GM12872 (cell line): ENCODE measurements around the gene TMEM138.

Experiments used
- TF ChIP-seq, protein P1 (sequence below): IDR thresholded peaks from 3 replicates; pipeline ENCODE4 v1.5.1; 2011; ENCODE audit warnings: low read depth, mild to moderate bottlenecking, low read length, moderate library complexity; ENCODE audit not compliant: insufficient read depth

The TMEM138 gene

DNA sequence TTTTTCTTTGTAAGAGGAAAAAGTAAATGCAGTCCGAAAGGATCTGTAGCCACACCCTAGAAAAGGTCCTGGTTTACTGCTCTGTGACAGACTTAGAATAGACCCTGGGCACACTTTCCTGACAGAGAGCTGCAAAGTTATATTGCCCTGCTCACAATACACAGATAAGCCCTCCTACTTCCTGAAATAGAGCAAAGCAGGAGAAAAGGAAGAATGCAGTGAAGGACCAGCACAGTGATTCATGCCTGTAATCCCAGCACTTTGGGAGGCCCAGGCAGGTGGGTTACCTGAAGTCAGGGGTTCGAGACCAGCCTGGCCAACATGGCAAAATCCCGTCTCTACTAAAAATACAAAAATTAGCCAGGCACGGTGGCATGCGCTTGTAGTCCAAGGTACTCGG lies 2.7 kb upstream of the TMEM138 start:
- TF ChIP-seq, protein P1, sequence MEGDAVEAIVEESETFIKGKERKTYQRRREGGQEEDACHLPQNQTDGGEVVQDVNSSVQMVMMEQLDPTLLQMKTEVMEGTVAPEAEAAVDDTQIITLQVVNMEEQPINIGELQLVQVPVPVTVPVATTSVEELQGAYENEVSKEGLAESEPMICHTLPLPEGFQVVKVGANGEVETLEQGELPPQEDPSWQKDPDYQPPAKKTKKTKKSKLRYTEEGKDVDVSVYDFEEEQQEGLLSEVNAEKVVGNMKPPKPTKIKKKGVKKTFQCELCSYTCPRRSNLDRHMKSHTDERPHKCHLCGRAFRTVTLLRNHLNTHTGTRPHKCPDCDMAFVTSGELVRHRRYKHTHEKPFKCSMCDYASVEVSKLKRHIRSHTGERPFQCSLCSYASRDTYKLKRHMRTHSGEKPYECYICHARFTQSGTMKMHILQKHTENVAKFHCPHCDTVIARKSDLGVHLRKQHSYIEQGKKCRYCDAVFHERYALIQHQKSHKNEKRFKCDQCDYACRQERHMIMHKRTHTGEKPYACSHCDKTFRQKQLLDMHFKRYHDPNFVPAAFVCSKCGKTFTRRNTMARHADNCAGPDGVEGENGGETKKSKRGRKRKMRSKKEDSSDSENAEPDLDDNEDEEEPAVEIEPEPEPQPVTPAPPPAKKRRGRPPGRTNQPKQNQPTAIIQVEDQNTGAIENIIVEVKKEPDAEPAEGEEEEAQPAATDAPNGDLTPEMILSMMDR, result no peak

DNA sequence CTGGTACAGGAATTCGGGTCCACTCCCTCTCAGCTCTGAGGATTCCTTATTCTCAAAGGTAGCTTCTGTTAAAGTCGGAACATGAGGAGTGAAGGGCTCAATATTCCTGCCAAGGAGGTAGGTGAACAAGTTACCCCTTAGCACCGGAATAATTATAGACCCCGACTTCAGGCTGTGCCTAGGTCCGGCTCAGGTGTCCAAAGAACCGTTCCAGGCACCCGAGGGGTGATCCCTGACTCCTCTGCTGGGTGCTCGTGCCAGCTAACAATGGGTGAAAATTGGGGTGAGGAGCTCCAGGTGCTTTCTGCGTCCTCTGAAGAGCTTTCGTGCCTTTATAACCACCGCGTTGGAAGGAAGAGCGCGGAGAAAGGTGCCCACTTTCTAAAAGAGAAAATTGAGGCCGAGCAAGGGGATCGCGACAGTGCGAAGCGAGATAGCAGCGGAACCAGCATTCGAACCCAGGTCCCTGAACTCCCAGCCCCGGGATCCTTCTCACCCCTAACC lies 885 bp upstream of the TMEM138 start:
- TF ChIP-seq, protein P1, result no peak

DNA sequence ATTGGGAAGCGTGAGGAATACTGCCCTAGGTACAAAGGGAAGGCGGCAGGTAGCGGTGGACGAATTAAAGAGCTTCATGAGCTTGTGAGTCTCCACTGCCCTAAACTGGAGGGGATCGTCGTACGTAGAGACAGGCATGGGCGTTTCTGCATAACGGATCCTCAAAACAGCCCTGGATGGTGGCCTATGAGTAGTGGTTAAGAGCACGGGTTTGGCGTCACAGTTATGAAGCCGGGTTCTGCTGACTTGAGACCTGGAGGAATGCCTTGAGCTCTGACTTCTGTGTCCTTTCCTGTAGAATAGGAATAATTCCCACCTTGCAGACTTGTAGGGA lies 335 bp downstream of the TMEM138 start:
- TF ChIP-seq, protein P1, result no peak

GRCh38 chr11:61364012-61364675 lies 2.0 kb downstream of the TMEM138 start:
- TF ChIP-seq, protein P1, result no peak

- TF ChIP-seq, protein P1, result no peak
These were observed 5.2 kb downstream of the TMEM138 start for GRCh38 chr11:61367406-61367805.

- TF ChIP-seq, protein P1, result no peak
These were observed 6.5 kb downstream of the TMEM138 start for GRCh38 chr11:61368646-61369045.

- TF ChIP-seq, protein P1, result no peak
These were observed 7.5 kb downstream of the TMEM138 start for GRCh38 chr11:61369372-61370348.
